H9 (cell line): Measurements from ENCODE around the gene FRMD4B. TPM values are rescaled to one million over a fixed set of nuclear protein-coding genes. Genes with fewer than 3 reads are reported as not detected.

Experiments
- DNase-seq: peaks from one replicate; pipeline ENCODE4 v3.0.0-alpha.2; 2017
- H2AFZ ChIP-seq: one replicate; pipeline ENCODE4 v1.6.1; 2013; ENCODE audit warnings: mild to moderate bottlenecking, low read length, control low read depth, moderate library complexity
- H2AK5ac ChIP-seq: 2 replicates; pipeline ENCODE4 v1.6.1; 2013; ENCODE audit warnings: low read length, control low read depth, mixed read lengths; ENCODE audit not compliant: insufficient read length
- H2BK120ac ChIP-seq: one replicate; pipeline ENCODE4 v1.6.1; 2013; ENCODE audit warnings: low read depth, mild to moderate bottlenecking, low read length, control low read depth, inconsistent platforms; ENCODE audit not compliant: poor library complexity, severe bottlenecking
- H2BK12ac ChIP-seq: 2 replicates; pipeline ENCODE4 v1.6.1; 2013; ENCODE audit warnings: low read length, control low read depth, mixed read lengths, low read depth; ENCODE audit not compliant: insufficient read length
- H2BK15ac ChIP-seq: 2 replicates; pipeline ENCODE4 v1.6.1; 2013; ENCODE audit warnings: low read depth, low read length, control low read depth
- H2BK20ac ChIP-seq: one replicate; pipeline ENCODE4 v1.6.1; 2013; ENCODE audit warnings: low read depth, mild to moderate bottlenecking, low read length, control low read depth, inconsistent platforms; ENCODE audit not compliant: poor library complexity, severe bottlenecking
- H2BK5ac ChIP-seq: 2 replicates; pipeline ENCODE4 v1.6.1; 2013; ENCODE audit warnings: low read length, control low read depth, mixed read lengths; ENCODE audit not compliant: insufficient read length
- H3K14ac ChIP-seq: 2 replicates; pipeline ENCODE4 v1.6.1; 2013; ENCODE audit warnings: low read length, control low read depth; ENCODE audit not compliant: insufficient read depth
- H3K18ac ChIP-seq: 2 replicates; pipeline ENCODE4 v1.6.1; 2013; ENCODE audit warnings: low read depth, mild to moderate bottlenecking, mixed read lengths, low read length, control low read depth; ENCODE audit not compliant: insufficient read length
- H3K23ac ChIP-seq: 2 replicates; pipeline ENCODE4 v1.6.1; 2013; ENCODE audit warnings: low read length, control low read depth, mixed read lengths, low read depth; ENCODE audit not compliant: insufficient read length
- H3K23me2 ChIP-seq: 2 replicates; pipeline ENCODE4 v1.6.1; 2013; ENCODE audit warnings: low read depth, mild to moderate bottlenecking, mixed read lengths, low read length, control low read depth; ENCODE audit not compliant: insufficient read length, poor library complexity, severe bottlenecking
- H3K27ac ChIP-seq: 2 replicates; pipeline ENCODE4 v1.5.1; 2013; ENCODE audit warnings: low read length, control low read depth, mixed read lengths, low read depth; ENCODE audit not compliant: insufficient read length
- H3K27me3 ChIP-seq: 2 replicates; pipeline ENCODE4 v1.6.1; 2013; ENCODE audit warnings: low read length, control low read depth, inconsistent platforms; ENCODE audit not compliant: insufficient read depth
- H3K4ac ChIP-seq: 2 replicates; pipeline ENCODE4 v1.6.1; 2013; ENCODE audit warnings: low read depth, mild to moderate bottlenecking, control low read depth, inconsistent platforms, low read length, moderate library complexity
- H3K4me1 ChIP-seq: 2 replicates; pipeline ENCODE4 v1.6.1; 2013; ENCODE audit warnings: low read length, control low read depth, inconsistent platforms; ENCODE audit not compliant: insufficient read depth
- H3K4me2 ChIP-seq: 2 replicates; pipeline ENCODE4 v1.6.1; 2013; ENCODE audit warnings: low read length, control low read depth, mixed read lengths; ENCODE audit not compliant: insufficient read length, insufficient read depth
- H3K56ac ChIP-seq: 2 replicates; pipeline ENCODE4 v1.6.1; 2013; ENCODE audit warnings: low read depth, mild to moderate bottlenecking, mixed read lengths, low read length, control low read depth; ENCODE audit not compliant: insufficient read length
- H3K79me1 ChIP-seq: 2 replicates; pipeline ENCODE4 v1.6.1; 2013; ENCODE audit warnings: low read depth, mild to moderate bottlenecking, moderate library complexity, low read length, control low read depth, inconsistent platforms; ENCODE audit not compliant: insufficient read depth, poor library complexity, severe bottlenecking
- H3K79me2 ChIP-seq: 2 replicates; pipeline ENCODE4 v1.6.1; 2013; ENCODE audit warnings: low read length, control low read depth, inconsistent platforms; ENCODE audit not compliant: insufficient read depth
- H3K9ac ChIP-seq: 2 replicates; pipeline ENCODE4 v1.6.1; 2013; ENCODE audit warnings: low read length, control low read depth, mixed read lengths; ENCODE audit not compliant: insufficient read length; ENCODE audit errors: extremely low read depth
- H3K9me3 ChIP-seq: one replicate; pipeline ENCODE4 v1.6.1; 2013; ENCODE audit warnings: low read depth, low read length, inconsistent platforms; ENCODE audit not compliant: control insufficient read depth
- H3T11ph ChIP-seq: one replicate; pipeline ENCODE4 v1.6.1; 2013; ENCODE audit warnings: mild to moderate bottlenecking, low read length, control low read depth, inconsistent platforms
- H4K20me1 ChIP-seq: one replicate; pipeline ENCODE4 v1.6.1; 2013; ENCODE audit not compliant: control insufficient read depth, insufficient read length, insufficient read depth
- H4K5ac ChIP-seq: 2 replicates; pipeline ENCODE4 v1.6.1; 2013; ENCODE audit warnings: low read depth, mild to moderate bottlenecking, mixed read lengths, low read length, control low read depth; ENCODE audit not compliant: insufficient read length
- H4K8ac ChIP-seq: replicated peaks from 2 replicates; pipeline ENCODE4 v1.6.1; 2013; ENCODE audit warnings: low read length, control low read depth, mixed read lengths, low read depth; ENCODE audit not compliant: insufficient read length
- H4K91ac ChIP-seq: 2 replicates; pipeline ENCODE4 v1.6.1; 2013; ENCODE audit warnings: low read depth, mild to moderate bottlenecking, moderate library complexity, mixed read lengths, low read length, control low read depth; ENCODE audit not compliant: insufficient read length
- H3K27ac Mint-ChIP-seq, 3 experiments: 2 replicates in 2 of 3; 3 replicates in 1 of 3; pipeline ENCODE4 v1.8.0; 2020 to 2021; ENCODE audit warnings: mixed read lengths in 3 of 3, mild to moderate bottlenecking in 1 of 3, moderate library complexity in 1 of 3
- H3K27me3 Mint-ChIP-seq: 2 replicates; pipeline ENCODE4 v1.8.0; 2021; ENCODE audit warnings: low read depth, mild to moderate bottlenecking, moderate library complexity, mixed read lengths
- H3K36me3 Mint-ChIP-seq, 3 experiments: 2 replicates in 2 of 3; 3 replicates in 1 of 3; pipeline ENCODE4 v1.8.0; 2020 to 2021; ENCODE audit warnings: low read depth in 3 of 3, mixed read lengths in 3 of 3; ENCODE audit not compliant: insufficient read depth in 1 of 3
- H3K4me1 Mint-ChIP-seq, 2 experiments: 2 replicates each; pipeline ENCODE4 v1.8.0; 2020; ENCODE audit warnings: mixed read lengths in 2 of 2
- H3K4me3 Mint-ChIP-seq, 2 experiments: 2 replicates in 1 of 2; 3 replicates in 1 of 2; pipeline ENCODE4 v1.8.0; 2020 to 2021; ENCODE audit warnings: mild to moderate bottlenecking in 2 of 2, mixed read lengths in 2 of 2, moderate library complexity in 1 of 2
- H3K9me3 Mint-ChIP-seq, 2 experiments: 2 replicates in 1 of 2; 3 replicates in 1 of 2; pipeline ENCODE4 v1.8.0; 2020; ENCODE audit warnings: mild to moderate bottlenecking in 2 of 2, mixed read lengths in 2 of 2, moderate library complexity in 1 of 2
- WGBS: extraction: QIAGEN DNeasy Blood & Tissue Kit; methylation state at CpG from one replicate; pipeline ENCODE4 v1.1.7; 2013; ENCODE audit warnings: missing lambda C conversion rate, low lambda C conversion rate, mixed read lengths; ENCODE audit not compliant: insufficient read length; ENCODE audit errors: extremely low coverage; 5-methylcytosine and 5-hydroxymethylcytosine counted together
- total RNA-seq: library from RNA; stranded (reverse); gene quantifications from 2 replicates; pipeline ENCODE4 v1.2.1, GENCODE V29; 2021
- TF ChIP-seq, protein P1 (sequence below): fragments of 200-600 bp; sonication (generic); conservative IDR thresholded peaks from 3 replicates; pipeline ENCODE4 v1.8.0; 2021; ENCODE audit warnings: antibody characterized with exemption, mild to moderate bottlenecking

The FRMD4B gene
- total RNA-seq, 1 experiment from 2014 or later, result 3.4 TPM

DNA sequence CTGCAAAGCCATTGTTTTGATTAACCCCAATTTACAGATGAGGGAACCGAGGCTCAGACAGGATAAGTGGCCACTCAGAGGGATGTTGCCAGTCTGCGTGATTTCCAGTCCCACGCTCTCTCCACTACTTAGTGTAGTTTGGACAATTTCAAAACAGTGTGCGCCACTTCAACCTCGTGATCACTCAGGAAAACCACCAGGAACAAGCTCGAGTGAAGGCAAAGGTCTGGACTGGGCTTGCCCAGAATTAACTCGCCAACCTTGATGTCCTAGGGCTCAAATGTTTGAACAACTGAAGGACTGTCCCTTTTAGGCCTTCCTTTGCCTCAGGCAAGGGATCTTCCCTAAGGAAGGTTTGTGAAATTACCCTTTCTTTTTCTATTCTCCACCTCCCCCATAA lies 139.3 kb downstream of the FRMD4B start:
- no peaks in the 10 kb centered on the region for H3K79me2 ChIP-seq
- DNase-seq, result no peak
- H2BK120ac ChIP-seq, result no peak overlapping the region
- no peak overlapping the region for H3K14ac ChIP-seq
- no peaks in the 10 kb centered on the region for H3K23me2 ChIP-seq
- Mint-ChIP-seq H3K27ac (no peak overlapping the region), H3K27me3 (peaks cover 64% of the 10 kb centered on the region), H3K4me3 (no peak overlapping the region), H3K36me3 (no peaks in the 10 kb centered on the region), H3K9me3 (no peaks in the 10 kb centered on the region; a peak in 1 of 5 replicates), H3K4me1 (peaks cover 40 to 44% of the 10 kb centered on the region in 2 experiments)
- no peak overlapping the region for H4K5ac ChIP-seq
- H2BK12ac ChIP-seq, result no peak overlapping the region
- H3K56ac ChIP-seq, result no peak overlapping the region
- H2AK5ac ChIP-seq, result no peak overlapping the region
- H2AFZ ChIP-seq, result no peak overlapping the region
- peaks cover 2% of the 10 kb centered on the region for H3K4me1 ChIP-seq
- no peak overlapping the region for H2BK15ac ChIP-seq
- peaks cover 10% of the 10 kb centered on the region; the same call in 1 of the 2 replicates for H3K27me3 ChIP-seq
- no peak overlapping the region for H3K27ac ChIP-seq
- H4K91ac ChIP-seq, result no peak overlapping the region
- no peaks in the 10 kb centered on the region for H3K79me1 ChIP-seq
- no peaks in the 10 kb centered on the region for H3K9me3 ChIP-seq
- no peak overlapping the region for H3K23ac ChIP-seq
- H2BK5ac ChIP-seq, result no peak overlapping the region
- no peak overlapping the region for H3K18ac ChIP-seq
- no peak overlapping the region for H3T11ph ChIP-seq
- H3K9ac ChIP-seq, result no peak overlapping the region
- TF ChIP-seq, protein P1, sequence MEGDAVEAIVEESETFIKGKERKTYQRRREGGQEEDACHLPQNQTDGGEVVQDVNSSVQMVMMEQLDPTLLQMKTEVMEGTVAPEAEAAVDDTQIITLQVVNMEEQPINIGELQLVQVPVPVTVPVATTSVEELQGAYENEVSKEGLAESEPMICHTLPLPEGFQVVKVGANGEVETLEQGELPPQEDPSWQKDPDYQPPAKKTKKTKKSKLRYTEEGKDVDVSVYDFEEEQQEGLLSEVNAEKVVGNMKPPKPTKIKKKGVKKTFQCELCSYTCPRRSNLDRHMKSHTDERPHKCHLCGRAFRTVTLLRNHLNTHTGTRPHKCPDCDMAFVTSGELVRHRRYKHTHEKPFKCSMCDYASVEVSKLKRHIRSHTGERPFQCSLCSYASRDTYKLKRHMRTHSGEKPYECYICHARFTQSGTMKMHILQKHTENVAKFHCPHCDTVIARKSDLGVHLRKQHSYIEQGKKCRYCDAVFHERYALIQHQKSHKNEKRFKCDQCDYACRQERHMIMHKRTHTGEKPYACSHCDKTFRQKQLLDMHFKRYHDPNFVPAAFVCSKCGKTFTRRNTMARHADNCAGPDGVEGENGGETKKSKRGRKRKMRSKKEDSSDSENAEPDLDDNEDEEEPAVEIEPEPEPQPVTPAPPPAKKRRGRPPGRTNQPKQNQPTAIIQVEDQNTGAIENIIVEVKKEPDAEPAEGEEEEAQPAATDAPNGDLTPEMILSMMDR, result no peak
- H2BK20ac ChIP-seq, result no peak overlapping the region
- no peak overlapping the region for H3K4me2 ChIP-seq
- no peaks in the 10 kb centered on the region for H4K20me1 ChIP-seq
- H4K8ac ChIP-seq, result no peak overlapping the region
- H3K4ac ChIP-seq, result no peak overlapping the region
- WGBS, result no CpG with 5 or more reads among the region's 7 CpGs
